HG03066 (cell line): ENCODE data around the gene CEP97.
"Not testable (repeated sequence)": the region's sequence is repeated elsewhere in the genome, so short reads cannot be mapped to it uniquely, and the experiment has no call there.

Source experiments
- ATAC-seq: cut with Tn5 transposase; IDR thresholded peaks from one replicate; pipeline ENCODE4 v1.9.1; 2021; ENCODE audit warnings: low read depth; ENCODE audit not compliant: unreplicated experiment

Gene CEP97, protein sequence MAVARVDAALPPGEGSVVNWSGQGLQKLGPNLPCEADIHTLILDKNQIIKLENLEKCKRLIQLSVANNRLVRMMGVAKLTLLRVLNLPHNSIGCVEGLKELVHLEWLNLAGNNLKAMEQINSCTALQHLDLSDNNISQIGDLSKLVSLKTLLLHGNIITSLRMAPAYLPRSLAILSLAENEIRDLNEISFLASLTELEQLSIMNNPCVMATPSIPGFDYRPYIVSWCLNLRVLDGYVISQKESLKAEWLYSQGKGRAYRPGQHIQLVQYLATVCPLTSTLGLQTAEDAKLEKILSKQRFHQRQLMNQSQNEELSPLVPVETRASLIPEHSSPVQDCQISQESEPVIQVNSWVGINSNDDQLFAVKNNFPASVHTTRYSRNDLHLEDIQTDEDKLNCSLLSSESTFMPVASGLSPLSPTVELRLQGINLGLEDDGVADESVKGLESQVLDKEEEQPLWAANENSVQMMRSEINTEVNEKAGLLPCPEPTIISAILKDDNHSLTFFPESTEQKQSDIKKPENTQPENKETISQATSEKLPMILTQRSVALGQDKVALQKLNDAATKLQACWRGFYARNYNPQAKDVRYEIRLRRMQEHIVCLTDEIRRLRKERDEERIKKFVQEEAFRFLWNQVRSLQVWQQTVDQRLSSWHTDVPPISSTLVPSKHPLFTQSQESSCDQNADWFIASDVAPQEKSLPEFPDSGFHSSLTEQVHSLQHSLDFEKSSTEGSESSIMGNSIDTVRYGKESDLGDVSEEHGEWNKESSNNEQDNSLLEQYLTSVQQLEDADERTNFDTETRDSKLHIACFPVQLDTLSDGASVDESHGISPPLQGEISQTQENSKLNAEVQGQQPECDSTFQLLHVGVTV

DNA sequence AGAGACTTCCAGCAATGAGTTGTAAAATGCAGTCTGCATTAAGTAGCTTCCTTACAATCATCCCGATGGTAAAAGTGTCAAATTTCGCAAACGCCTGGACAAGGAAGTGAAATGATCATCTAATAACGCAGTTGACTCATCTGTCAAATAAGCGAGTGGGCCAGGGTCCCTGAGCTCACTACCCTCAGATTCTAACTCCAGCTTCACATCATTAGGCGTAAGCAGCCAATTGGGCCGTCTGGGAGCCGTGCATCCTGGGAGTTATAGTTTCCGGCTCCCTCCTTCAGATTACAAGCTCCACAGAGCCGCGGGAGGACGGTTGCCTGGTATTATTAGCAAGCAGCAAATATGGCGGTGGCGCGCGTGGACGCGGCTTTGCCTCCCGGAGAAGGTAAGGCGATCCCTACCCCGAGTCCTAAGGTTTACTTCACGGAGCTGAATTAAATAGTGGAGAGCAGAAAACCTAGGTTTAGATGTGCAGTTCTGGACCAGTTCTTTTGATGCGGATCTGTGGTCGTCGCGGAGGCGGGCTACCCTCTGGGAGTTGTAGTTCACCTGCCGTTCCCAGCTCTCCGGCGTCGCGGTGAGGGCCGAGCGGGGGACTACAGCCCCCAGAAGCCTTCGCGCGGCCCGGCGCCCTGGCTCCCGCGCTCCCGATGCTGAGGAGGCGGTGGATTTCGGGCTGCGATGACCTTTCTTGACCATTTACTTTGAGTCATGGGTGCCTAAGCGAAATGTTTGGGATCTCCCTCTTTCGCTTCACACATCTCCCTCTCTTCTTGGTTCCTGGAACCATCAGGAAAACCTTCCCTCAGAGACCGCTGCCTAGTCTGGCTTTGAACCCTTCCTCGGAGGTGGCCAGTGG lies at the start of gene CEP97:
Gene CEP97 (plus strand): TSS at position 286 of the 865 bp plus-strand sequence. CDS start 63 bp downstream, at position 349.
- ATAC-seq, result peak; percentile 87

DNA sequence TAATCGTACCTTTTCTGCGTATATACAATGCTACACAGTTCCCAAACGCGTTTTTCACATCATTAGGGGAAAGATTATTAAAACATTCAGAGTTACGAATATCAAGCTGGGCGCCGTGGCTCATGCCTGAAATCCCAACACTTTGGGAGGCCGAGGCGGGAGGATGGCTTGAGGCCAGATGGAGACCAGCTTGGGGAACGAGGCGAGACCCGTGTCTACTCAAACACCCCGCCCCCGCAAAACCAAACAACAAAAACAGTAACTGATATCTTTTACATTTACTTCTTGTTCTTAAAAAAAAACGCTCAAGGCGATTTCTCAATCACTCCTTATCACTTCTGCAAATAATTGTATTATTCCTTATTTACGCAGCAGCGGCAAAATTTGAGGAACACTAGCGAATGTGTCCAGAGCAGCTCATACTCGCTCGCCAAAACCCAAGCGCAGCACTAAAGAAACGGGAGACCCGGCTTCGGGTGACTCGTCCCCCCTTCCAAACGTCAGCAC lies 48.7 kb upstream of the CEP97 start:
- ATAC-seq, result no peak

DNA sequence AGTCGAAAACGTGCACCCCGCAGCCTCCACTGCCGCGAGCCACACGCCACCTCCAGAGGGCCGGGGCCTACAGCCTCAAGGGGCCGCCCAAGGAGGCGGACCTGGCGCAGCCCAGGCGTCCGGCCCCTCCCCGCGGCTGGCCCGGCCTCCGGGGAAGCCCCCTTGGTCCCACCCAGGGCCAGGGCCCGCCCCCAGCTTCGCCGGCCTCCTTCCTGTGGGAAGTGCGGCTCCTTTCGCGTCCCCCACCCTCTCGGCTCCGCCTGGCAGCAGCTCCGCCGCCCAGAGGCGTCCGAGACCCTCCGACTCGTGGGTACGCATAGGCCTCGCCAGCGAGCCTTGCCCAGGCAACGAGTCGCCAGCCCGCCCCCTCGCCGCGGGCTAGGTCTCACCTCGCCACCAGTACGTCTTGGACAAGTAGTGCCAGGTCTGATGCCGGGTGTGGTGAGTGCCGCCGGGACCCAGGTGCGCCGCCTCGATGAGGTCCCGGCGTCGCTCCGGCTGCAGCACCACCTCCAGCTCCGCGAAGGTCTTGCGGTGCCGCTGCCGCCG lies 48.1 kb upstream of the CEP97 start:
- ATAC-seq, result peak; percentile 77

DNA sequence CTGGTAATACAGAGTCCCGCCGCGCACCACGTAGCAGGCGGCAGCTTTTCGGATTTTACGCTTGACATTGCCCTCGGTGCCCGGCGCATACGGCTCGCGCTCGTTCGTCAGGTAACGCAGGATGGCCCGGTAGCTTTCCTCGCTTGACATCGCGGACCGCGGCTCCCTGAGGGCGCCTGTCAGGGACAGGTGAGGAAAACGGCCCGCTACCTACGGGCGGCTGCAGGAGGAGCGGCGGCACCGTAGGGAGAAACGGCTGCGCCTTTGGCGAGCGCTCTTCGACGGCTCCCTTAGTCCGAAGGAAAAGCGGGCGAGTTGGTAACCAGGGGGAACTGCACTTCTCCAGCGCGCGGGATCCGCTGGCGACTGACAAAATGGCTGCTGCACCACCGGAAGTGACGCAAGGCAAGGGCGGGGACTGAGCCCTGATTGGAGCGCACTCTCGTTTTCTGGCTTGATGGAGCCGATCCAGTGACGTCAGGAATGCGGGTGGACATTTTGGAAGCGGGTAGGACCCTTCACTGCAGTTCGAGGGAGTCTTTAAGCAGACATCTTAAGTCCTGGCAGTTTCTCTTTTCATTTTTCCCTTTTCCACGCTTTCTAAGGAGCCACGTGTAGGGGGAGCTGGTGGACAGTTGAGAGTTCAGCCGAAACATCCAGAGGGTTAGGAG lies 47.5 kb upstream of the CEP97 start, which contains the start of gene ZBTB11:
Gene ZBTB11 (minus strand): TSS at position 368 of the 671 bp plus-strand sequence. CDS start 218 bp downstream, at position 150.
- ATAC-seq, result peak; percentile 78

DNA sequence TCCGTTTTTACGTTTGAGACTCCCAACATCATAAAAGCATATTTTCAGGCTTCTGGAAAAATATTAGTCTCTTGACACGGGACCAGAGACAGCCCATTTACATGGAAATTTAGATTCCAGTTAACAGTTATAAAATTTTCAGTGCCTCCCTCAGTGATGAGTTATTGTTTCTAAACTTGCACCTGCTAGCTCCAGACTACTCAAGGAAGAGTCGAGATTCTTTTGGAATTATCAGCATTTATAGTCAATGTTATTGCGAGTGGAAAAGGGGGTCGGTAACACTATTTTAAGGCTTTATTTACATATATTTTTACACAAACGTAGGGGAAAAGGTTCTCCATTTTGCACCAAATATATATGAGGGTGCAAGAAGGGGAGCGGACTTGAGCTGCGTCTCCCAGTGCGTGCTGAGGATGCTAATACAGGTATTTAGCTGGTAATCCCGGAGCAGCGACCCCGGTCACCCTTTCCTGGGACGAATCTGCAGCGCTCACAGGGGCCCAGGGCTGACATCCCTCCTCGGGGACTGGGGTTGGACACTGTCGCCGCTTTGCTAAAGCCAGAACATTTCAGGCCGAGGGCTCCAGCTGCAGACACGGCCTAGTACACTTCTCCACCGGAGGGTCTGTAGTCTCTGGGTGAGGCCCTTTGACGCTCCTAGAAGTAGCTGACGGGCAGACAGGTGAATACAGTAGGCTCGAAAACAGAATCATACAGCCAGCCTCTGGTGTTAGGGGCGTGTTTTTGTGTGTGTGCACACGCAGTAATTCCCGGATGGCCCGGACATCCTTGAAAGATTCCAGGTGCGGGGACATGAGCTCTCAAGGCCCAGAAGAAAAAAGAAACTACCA lies 46.8 kb upstream of the CEP97 start:
- no peak for ATAC-seq

DNA sequence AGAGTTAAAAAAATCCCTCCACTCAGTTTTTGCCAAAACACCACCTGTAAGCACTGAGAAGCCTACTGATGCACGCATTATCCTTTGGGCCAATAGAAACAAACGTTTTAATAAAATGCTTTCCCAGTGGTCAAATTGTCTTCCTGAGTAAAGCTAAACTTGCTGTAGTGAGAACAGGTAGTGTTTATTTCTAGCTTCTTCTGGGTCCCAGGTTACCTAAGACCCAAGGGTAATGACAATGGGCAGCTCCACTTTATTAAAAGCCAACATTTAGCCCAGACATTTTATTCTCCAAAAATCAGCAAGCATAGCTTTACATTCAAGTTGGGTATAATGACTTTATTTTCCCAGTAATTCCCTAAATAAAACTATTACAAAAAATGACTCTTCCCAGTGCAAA lies 45.6 kb upstream of the CEP97 start:
- ATAC-seq, result not testable (repeated sequence)

DNA sequence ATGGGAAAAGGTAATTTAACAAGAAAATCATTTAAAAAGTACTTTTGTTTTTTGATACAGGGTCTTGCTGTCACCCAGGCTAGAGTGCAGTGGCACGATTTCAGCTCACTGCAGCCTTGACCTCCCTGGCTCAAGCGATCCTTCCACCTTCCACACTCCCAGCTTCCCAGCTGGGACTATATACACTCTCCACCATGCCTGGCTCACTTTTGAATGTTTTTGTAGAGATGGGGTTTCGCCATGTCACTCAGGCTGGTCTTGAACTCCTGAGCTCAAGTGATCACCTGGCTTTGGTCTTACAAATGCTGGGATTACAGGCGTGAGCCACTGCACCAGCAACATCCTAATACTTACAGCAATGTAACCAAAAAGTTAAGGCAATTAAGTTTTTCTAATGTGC lies 43.9 kb upstream of the CEP97 start:
- no peak for ATAC-seq

DNA sequence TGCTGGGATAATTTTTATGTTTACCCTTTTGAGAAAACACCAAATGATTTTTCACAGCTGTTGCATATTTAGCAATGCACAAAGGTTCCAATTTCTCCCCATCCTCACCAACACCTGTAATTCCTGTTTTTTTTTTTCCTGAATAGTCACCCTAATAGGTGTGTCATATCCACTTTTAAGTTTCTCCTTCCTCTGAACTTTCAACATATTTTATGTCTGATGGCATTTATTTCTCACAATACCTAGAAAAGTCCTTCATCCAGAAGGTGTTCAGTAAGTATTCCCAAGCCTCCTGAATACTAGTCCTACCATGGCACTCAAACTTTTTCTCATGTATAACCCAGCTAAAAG lies 39.4 kb upstream of the CEP97 start:
- no peak for ATAC-seq

DNA sequence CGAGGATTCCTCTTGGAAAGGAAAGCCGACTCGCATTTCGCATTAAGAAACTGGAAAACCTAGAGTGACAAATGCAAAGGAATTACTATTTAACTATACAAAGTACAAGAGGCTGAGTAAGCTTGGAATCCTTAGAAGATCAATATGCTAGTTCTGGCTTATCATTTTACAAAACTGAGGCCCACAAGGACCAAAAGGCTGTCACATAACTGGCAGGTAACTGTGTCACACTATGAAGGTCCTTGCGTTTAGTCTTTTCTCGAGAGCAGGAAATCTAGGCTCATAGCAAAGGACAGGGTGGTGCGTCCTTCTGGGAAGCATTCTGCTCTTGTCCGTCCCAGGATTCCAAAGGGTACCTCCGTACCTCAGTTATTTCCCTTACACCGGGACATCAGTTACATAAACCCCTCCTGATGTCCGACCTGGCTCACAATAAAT lies 38.5 kb upstream of the CEP97 start:
- no peak for ATAC-seq

DNA sequence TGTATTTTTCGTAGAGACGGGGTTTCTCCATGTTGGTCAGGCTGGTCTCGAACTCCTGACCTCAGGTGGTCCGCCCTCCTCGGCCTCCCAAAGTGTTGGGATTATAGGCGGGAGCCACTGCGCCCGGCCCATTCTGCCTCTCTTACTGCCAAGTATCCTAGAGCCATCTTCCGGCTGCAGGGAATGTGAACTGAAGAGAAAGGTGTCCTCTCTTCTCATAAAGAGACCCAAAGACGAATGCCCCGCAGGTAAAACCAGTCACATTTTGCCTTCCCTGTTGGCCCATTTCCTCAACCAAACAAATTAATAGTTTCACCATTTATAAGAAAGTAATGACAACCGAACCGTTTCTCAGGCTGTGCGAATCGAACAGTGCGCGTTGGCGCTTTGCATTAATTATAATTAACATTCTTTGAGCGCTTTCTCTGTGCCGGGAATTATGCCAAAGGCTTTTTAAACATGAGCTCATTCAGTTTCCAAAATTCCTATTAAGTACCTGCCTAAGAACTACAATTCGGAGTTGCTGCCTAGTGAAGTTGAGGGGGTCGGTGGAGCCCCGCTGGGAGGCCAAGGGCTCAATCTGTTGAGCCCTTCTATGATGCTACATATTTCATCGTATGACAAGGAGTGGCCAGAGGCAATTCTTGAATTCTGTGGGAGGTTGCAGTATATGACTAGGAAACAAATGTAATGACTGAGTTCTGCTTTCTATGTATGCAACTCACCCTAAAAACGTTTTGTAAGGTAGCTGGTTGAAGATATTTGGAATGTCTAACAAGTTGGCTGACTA lies 37.1 kb upstream of the CEP97 start:
- no peak for ATAC-seq

DNA sequence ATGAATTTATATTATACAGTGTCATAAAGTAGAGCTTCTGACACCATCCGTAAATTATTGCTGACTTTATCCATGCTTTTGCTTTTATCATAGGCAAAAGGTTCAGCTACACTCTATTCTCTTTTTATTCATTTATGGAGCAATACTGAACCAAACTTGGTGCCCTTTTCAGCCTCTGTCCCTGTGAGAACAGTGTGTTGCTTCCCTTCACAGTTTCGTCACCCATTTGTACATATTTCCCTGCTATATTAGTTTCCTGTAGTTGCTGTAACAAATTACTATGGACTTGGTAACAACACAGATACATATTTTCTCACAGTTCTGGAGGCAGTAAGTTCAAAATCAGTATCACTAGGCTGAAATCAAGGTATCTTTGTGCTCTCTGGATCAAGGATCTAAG lies 35.1 kb upstream of the CEP97 start:
- no peak for ATAC-seq

DNA sequence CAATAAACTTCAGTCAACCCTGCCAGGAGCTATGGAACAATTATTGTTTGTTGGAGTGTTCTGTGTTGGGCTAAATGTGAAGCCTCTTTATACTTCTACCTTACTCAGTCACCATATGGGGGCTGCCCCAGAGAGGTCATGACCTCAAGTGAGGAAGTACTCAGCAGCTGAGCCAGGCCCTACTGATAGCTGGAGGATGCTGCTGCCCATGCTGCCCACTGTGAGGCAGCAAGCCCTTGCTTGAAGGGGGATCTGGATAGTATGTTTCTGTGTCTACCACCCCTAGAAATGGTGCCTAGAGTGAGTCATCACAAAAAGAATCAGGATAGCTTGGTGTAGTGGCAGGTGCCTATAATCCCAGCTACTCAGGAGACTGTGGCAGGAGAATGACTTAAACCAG lies 33.4 kb upstream of the CEP97 start:
- ATAC-seq, result no peak

DNA sequence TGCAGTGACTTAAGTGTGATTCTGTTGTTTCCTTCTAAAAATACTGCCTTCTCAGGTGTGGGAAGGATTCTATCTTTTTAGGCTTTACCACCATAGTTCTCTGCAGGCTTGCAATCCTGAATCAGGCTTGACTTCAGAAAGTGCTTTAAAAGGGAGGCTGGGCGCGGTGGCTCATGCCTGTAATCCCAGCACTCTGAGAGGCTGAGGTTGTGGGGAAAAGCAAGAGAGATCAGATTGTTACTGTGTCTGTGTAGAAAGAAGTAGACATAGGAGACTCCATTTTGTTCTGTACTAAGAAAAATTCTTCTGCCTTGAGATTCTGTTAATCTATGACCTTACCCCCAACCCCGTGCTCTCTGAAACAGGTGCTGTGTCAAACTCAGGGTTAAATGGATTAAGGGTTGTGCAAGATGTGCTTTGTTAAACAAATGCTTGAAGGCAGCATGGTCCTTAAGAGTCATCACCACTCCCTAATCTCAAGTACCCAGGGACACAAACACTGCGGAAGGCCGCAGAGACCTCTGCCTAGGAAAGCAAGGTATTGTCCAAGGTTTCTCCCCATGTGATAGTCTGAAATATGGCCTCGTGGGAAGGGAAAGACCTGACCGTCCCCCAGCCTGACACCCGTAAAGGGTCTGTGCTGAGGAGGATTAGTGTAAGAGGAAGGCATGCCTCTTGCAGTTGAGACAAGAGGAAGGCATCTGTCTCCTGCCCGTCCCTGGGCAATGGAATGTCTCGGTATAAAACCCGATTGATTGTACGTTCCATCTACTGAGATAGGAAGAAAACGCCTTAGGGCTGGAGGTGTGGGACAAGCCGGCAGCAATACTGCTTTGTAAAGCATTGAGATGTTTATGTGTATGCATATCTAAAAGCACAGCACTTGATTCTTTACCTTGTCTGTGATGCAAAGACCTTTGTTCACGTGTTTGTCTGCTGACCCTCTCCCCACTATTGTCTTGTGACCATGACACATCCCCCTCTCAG lies 32.4 kb upstream of the CEP97 start:
- ATAC-seq, result not testable (repeated sequence)

DNA sequence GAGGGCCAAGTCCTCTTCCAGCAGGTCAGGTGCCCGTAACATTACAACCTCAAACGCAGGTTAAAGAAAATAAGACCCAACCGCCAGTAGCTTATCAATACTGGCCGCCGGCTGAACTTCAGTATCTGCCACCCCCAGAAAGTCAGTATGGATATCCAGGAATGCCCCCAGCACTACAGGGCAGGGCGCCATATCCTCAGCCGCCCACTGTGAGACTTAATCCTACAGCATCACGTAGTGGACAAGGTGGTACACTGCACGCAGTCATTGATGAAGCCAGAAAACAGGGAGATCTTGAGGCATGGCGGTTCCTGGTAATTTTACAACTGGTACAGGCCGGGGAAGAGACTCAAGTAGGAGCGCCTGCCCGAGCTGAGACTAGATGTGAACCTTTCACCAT lies 30.9 kb upstream of the CEP97 start:
- ATAC-seq, result peak; percentile 52

DNA sequence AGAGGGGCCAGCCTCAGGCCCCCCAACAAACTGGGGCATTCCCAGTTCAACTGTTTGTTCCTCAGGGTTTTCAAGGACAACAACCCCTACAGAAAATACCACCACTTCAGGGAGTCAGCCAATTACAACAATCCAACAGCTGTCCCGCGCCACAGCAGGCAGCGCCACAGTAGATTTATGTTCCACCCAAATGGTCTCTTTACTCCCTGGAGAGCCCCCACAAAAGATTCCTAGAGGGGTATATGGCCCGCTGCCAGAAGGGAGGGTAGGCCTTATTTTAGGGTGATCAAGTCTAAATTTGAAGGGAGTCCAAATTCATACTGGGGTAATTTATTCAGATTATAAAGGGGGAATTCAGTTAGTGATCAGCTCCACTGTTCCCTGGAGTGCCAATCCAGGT lies 29.6 kb upstream of the CEP97 start:
- ATAC-seq, result not testable (repeated sequence)

DNA sequence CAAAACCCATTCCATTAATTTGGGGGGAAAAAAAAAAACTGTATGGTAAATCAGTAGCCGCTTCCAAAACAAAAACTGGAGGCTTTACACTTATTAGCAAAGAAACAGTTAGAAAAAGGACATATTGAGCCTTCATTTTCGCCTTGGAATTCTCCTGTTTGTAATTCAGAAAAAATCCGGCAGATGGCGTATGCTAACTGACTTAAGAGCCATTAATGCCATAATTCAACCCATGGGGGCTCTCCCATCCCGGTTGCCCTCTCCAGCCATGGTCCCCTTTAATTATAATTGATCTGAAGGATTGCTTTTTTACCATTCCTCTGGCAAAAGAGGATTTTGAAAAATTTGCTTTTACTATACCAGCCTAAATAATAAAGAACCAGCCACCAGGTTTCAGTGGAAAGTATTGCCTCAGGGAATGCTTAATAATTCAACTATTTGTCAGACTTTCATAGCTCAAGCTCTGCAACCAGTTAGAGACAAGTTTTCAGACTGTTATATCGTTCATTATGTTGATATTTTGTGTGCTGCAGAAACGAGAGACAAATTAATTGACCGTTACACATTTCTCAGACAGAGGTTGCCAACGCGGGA lies 28.5 kb upstream of the CEP97 start:
- no peak for ATAC-seq
